Fibroblast of skin of abdomen (primary cell): ENCODE results near the gene FDCSP. TPM values are rescaled to one million over a fixed set of nuclear protein-coding genes. Genes with fewer than 3 reads are reported as not detected.
"Not testable (repeated sequence)": the region's sequence is repeated elsewhere in the genome, so short reads cannot be mapped to it uniquely, and the experiment has no call there.

Experiments
- DNase-seq: peaks from one replicate; pipeline ENCODE4 v3.0.0-alpha.2; 2013
- polyA plus RNA-seq, 2 experiments: library from polyadenylated mRNA; unstranded; fragments of 120-200 nt; gene quantifications; one replicate each; pipeline ENCODE4 v1.2.1, GENCODE V29; 2013; ENCODE audit not compliant: insufficient read length in 2 of 2

Gene FDCSP
- 0.23 TPM for polyA plus RNA-seq (2013, experiment 1 of 2; ENCODE audit: insufficient read length)
- polyA plus RNA-seq (2013, experiment 2 of 2; ENCODE audit: insufficient read length) = 0.34 TPM

GRCh38 chr4:70225824-70226223 lies at the start of gene FDCSP:
Gene FDCSP (plus strand): TSS chr4:70226124. CDS start chr4:70231195, 5,071 bp downstream.
- DNase-seq = no peak

- no peak for DNase-seq
Observed at GRCh38 chr4:70177090-70177489, 48.8 kb upstream of the FDCSP start.

GRCh38 chr4:70178075-70178660 lies 47.8 kb upstream of the FDCSP start:
- DNase-seq = no peak

GRCh38 chr4:70179811-70180210 lies 46.1 kb upstream of the FDCSP start:
- DNase-seq = no peak

- no peak for DNase-seq
Observed at GRCh38 chr4:70181864-70182263, 44.1 kb upstream of the FDCSP start.

- DNase-seq = no peak
Observed at GRCh38 chr4:70182517-70183167, 43.3 kb upstream of the FDCSP start.

- peak; percentile 42 for DNase-seq
Observed at GRCh38 chr4:70183168-70183939, 42.6 kb upstream of the FDCSP start.

GRCh38 chr4:70183940-70184246 lies 42.0 kb upstream of the FDCSP start:
- DNase-seq = no peak

GRCh38 chr4:70187216-70187615 lies 38.7 kb upstream of the FDCSP start:
- DNase-seq = no peak

- DNase-seq = no peak
Observed at GRCh38 chr4:70190579-70190978, 35.3 kb upstream of the FDCSP start.

GRCh38 chr4:70191647-70192046 lies 34.3 kb upstream of the FDCSP start:
- no peak for DNase-seq

GRCh38 chr4:70192895-70193294 lies 33.0 kb upstream of the FDCSP start:
- no peak for DNase-seq

GRCh38 chr4:70195425-70195824 lies 30.5 kb upstream of the FDCSP start, which contains the start of gene ODAM:
Gene ODAM (plus strand): TSS chr4:70195725. CDS start chr4:70196544, 819 bp downstream.
- no peak for DNase-seq

- no peak for DNase-seq
Observed at GRCh38 chr4:70196857-70197256, 29.1 kb upstream of the FDCSP start.

- no peak for DNase-seq
Observed at GRCh38 chr4:70197842-70198241, 28.1 kb upstream of the FDCSP start.

- no peak for DNase-seq
Observed at GRCh38 chr4:70203601-70204000, 22.3 kb upstream of the FDCSP start.

GRCh38 chr4:70212752-70213151 lies 13.2 kb upstream of the FDCSP start:
- DNase-seq = not testable (repeated sequence)

- not testable (repeated sequence) for DNase-seq
Observed at GRCh38 chr4:70216109-70216508, 9.8 kb upstream of the FDCSP start.

- DNase-seq = not testable (repeated sequence)
Observed at GRCh38 chr4:70216550-70216949, 9.4 kb upstream of the FDCSP start.

GRCh38 chr4:70221389-70221788 lies 4.5 kb upstream of the FDCSP start:
- DNase-seq = not testable (repeated sequence)

- not testable (repeated sequence) for DNase-seq
Observed at GRCh38 chr4:70221818-70222217, 4.1 kb upstream of the FDCSP start.

- DNase-seq = peak; percentile 15
Observed at GRCh38 chr4:70236125-70236524, 10.2 kb downstream of the FDCSP start.

GRCh38 chr4:70239131-70239883 lies 13.4 kb downstream of the FDCSP start:
- DNase-seq = no peak
